Gastrocnemius medialis (tissue), 4 donors: ENCODE data around the gene GPR61. TPM values are rescaled to one million over a fixed set of nuclear protein-coding genes. Genes with fewer than 3 reads are reported as not detected.
A peak's percentile ranks its signal among the peaks of the same experiment; 100 is the strongest.

Experiments
- ATAC-seq, 2 donors: fragments of 150-250 bp; one replicate each; pipeline ENCODE4 v1.9.1; 2016
- DNase-seq, 2 donors: peaks; one replicate each; pipeline ENCODE4 v3.0.0-alpha.2; 2019
- H3K27ac ChIP-seq, 4 donors: fragments of 200-600 bp; sonication (generic); 1 replicate in 1 of 4; 2 replicates in 3 of 4; pipeline ENCODE4 v1.5.1; 2016 to 2018; ENCODE audit warnings: mild to moderate bottlenecking in 2 of 4, moderate library complexity in 1 of 4
- H3K27me3 ChIP-seq, 3 donors: fragments of 200-600 bp; sonication (generic) in 2 of 3; 1 replicate in 1 of 3; 2 replicates in 2 of 3; pipeline versions ENCODE4 v1.5.1 to v1.6.0; 2016 to 2019; ENCODE audit warnings: mild to moderate bottlenecking in 1 of 3, moderate library complexity in 1 of 3
- H3K36me3 ChIP-seq, 2 donors: fragments of 200-600 bp; sonication (generic) in 1 of 2; one replicate each; pipeline ENCODE4 v1.5.1; 2017 to 2018
- H3K4me1 ChIP-seq, 2 donors: fragments of 200-600 bp; sonication (generic) in 1 of 2; one replicate each; pipeline ENCODE4 v1.5.1; 2016 to 2017; ENCODE audit warnings: mild to moderate bottlenecking in 2 of 2
- H3K4me3 ChIP-seq, 4 donors: fragments of 200-600 bp; sonication (generic) in 3 of 4; 1 replicate in 1 of 4; 2 replicates in 3 of 4; pipeline ENCODE4 v1.5.1; 2016 to 2019; ENCODE audit warnings: mild to moderate bottlenecking in 2 of 4
- H3K9me3 ChIP-seq, 3 donors: fragments of 200-600 bp; sonication (generic) in 2 of 3; 1 replicate in 1 of 3; 2 replicates in 2 of 3; pipeline ENCODE4 v1.5.1; 2016 to 2019
- CTCF ChIP-seq, 5 experiments: fragments of 450-650 bp in 3 of 5; fragments of 200-600 bp in 2 of 5; sonication (generic) in 2 of 5; IDR thresholded peaks in 4 of 5; conservative IDR thresholded peaks in 1 of 5; 1 replicate in 4 of 5; 2 replicates in 1 of 5; pipeline ENCODE4 v1.5.1; 2016 to 2019; ENCODE audit warnings: antibody characterized with exemption in 5 of 5, mild to moderate bottlenecking in 3 of 5, moderate library complexity in 3 of 5
- POLR2A ChIP-seq, 2 donors: fragments of 450-650 bp; IDR thresholded peaks; one replicate each; pipeline ENCODE4 v1.6.1; 2017; ENCODE audit warnings: antibody characterized with exemption in 2 of 2, mild to moderate bottlenecking in 2 of 2, moderate library complexity in 2 of 2
- in situ Hi-C, 4 donors: fragments of 200-750 bp; cut with MboI; loops; one replicate each; pipeline versions ENCODE4 v1.15.0 to v1.8.0; 2017; ENCODE audit warnings: low sequenced_read_pairs in 4 of 4
- intact Hi-C: fragments of 100-400 bp; cut with DNase I; formaldehyde crosslinking; loops from one replicate; pipeline ENCODE4 v1.15.1; 2023; ENCODE audit warnings: low total_unique reads
- total RNA-seq, 4 donors: library from RNA; depleted of rRNA; stranded (reverse); fragments of >200 nt; gene quantifications; one replicate each; pipeline versions ENCODE4 v1.1.0 to v1.2.3, GENCODE V29; 2016

The GPR61 gene
- total RNA-seq, 4 donors from 2014 or later = not detected

GRCh38 chr1:109546311-109547109 is 6.8 kb downstream of the GPR61 start:
- peak overlapping the region; percentile 31 to 98 (median 90) for H3K4me3 ChIP-seq
- peak overlapping the region; percentile 91 to 99 (median 96) for H3K27ac ChIP-seq
- intact Hi-C loops = loop anchor here (1.0 to 5.0 kb wide), 3 partner anchors 74 to 227 kb away; no protein-coding TSS in a partner anchor
- in situ Hi-C loops = loop anchor here (5.0 to 25.0 kb wide), 9 partner anchors 76 to 441 kb away; partner anchors contain the start of genes GSTM4 (in 3 of the 4), AHCYL1 (in 2 of the 4) and PSRC1 (in 1 of the 4)
- DNase-seq = peak; percentile 77 to 83
- no peaks in the 10 kb centered on the region for H3K9me3 ChIP-seq
- H3K27me3 ChIP-seq = no peaks in the 10 kb centered on the region
- TF ChIP-seq CTCF (IDR thresholded peaks at IDR 0.05 in 4 of 5, conservative IDR thresholded peaks at IDR 0.05 in 1 of 5) = peak; percentile 82 to 87 (median 85)
- no peak for TF ChIP-seq POLR2A (IDR thresholded peaks at IDR 0.05)
- H3K4me1 ChIP-seq = peaks cover 29 to 39% of the 10 kb centered on the region in 2 donors
- no peaks in the 10 kb centered on the region for H3K36me3 ChIP-seq
- peak; percentile 56 to 74 for ATAC-seq

DNA sequence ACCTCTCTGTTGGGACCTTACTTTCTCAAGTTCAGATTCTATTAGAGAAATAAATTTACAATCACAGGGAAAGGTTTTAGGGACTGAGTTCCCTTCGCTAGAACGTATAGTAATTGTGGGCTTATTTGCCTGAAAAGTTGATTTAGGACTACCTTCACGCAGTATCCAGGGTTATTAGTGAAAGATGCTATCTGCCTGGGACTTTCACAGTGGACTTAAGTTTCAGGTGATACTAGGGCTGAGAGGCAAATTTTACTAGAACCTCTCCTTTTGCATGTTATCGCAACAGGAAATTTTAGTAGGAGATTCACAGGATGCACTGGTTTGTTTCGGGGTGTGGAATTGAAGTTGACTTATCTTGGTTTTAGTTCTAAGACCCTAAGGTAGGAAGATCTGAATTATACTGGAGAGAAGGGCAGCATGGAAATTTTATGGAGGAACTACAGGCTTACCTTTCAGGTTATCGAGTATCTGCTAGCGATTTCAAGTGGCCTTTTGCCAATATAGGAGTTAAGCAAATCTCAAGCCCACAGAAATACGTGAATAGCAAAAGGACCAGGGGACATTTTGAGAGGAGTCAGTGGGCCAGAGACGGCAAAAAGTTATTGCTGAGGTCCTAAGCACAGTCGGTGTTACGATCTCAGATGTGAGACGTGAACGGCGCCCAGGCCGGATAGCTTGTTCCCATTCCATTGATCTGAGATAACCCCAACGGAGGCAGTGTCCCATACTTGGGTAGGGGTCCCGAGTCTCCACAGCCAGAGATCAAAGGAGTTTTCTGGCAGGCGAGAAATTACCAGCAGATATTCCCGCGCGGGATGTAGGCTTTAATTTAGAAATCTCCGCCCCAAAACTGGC is 8.0 kb downstream of the GPR61 start:
- Histone ChIP-seq H3K4me1 (peaks cover 30 to 33% of the 10 kb centered on the region in 2 donors), H3K36me3 (no peaks in the 10 kb centered on the region), H3K9me3 (no peaks in the 10 kb centered on the region), H3K27ac (peak overlapping the region; percentile 91 to 99 (median 96)), H3K4me3 (peak overlapping the region; percentile 82 to 98 (median 93)), H3K27me3 (no peaks in the 10 kb centered on the region)
- intact Hi-C loops = loop anchor here (1.0 to 5.0 kb wide), 3 partner anchors 73 to 437 kb away; partner anchors contain the start of gene AHCYL1
- TF ChIP-seq CTCF (IDR thresholded peaks at IDR 0.05 in 4 of 5, conservative IDR thresholded peaks at IDR 0.05 in 1 of 5) = no peak
- no peak for TF ChIP-seq POLR2A (IDR thresholded peaks at IDR 0.05)
- ATAC-seq (peak; percentile 42 to 51), DNase-seq (no peak)
- in situ Hi-C loops = loop anchor here (5.0 to 25.0 kb wide), 9 partner anchors 75 to 440 kb away; partner anchors contain the start of genes GSTM4 (in 3 of the 4), AHCYL1 (in 2 of the 4) and PSRC1 (in 1 of the 4)

DNA sequence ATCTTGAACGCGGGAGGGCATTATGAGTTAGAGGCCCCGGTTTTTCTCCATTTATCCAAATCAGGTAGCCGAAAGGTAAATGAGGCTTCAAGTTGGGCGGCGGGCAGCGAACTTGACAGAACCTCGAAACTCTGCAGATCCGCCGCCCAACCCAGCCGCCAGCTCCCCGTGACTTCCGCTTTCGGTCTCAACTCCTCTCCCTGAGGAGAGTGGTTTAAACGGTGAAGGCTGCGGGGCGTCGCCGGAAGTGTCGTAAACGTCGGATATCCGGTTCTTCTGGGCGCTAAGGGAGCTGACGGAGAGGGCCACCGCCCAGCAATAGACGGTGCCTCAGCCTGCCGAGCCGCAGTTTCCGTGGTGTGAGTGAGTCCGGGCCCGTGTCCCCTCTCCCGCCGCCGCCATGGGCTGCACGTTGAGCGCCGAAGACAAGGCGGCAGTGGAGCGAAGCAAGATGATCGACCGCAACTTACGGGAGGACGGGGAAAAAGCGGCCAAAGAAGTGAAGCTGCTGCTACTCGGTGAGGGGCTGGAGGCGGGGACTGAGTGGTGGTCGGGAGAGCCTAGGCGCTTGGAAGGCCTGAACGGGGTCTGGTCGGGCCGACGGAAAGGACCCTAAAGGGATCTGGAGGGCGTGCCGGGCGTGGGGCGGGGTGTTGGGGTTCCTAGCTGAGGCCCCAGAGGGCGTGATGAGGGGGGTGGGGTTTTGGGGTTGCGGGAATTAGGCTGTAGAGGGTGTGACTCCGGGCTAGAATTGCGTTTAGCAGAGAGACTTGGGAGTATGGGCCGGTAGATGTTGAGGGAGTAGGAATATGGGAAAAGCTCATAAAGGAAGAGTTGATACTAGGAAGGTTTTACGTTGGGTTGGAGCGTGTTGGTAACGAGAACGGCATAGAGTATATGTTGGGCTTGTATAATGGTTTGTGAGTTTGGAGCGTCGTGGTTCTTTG is 8.9 kb downstream of the GPR61 start, which contains the start of gene GNAI3:
TSS of gene GNAI3 (plus strand) at position 295 of the 947 bp plus-strand sequence. CDS start at position 401, 106 bp downstream.
- in situ Hi-C loops (loop anchor here (5.0 to 25.0 kb wide), 9 partner anchors 74 to 439 kb away; partner anchors contain the start of genes GSTM4 (in 3 of the 4), AHCYL1 (in 2 of the 4) and PSRC1 (in 1 of the 4)), intact Hi-C loops (loop anchor here (1.0 to 5.0 kb wide), 2 partner anchors 94 to 436 kb away; partner anchors contain the start of gene AHCYL1)
- Histone ChIP-seq H3K9me3 (no peaks in the 10 kb centered on the region), H3K4me1 (peaks cover 33 to 34% of the 10 kb centered on the region in 2 donors), H3K4me3 (peak within 1 kb of the TSS; percentile 82 to 98 (median 93)), H3K27me3 (no peaks in the 10 kb centered on the region), H3K36me3 (no peaks in the 10 kb centered on the region), H3K27ac (peak within 1 kb of the TSS; percentile 91 to 99 (median 96))
- TF ChIP-seq CTCF (IDR thresholded peaks at IDR 0.05 in 4 of 5, conservative IDR thresholded peaks at IDR 0.05 in 1 of 5) (peak in 1 of 5 experiments; percentile 27), POLR2A (IDR thresholded peaks at IDR 0.05) (peak; percentile 97)
- DNase-seq = peak; percentile 96
- peak; percentile 96 to 97 for ATAC-seq
